NCI-H82 treated with DMSO at 0.1 percent for 48 hours (cell line): Measurements from ENCODE around the gene PLEKHG4B.
"Not testable (repeated sequence)": the region's sequence is repeated elsewhere in the genome, so short reads cannot be mapped to it uniquely, and the experiment has no call there.

Experiments used
- DNase-seq: peaks from one replicate; lab custom pipeline; 2025; ENCODE audit not compliant: unreplicated experiment; lab: John Stamatoyannopoulos, UW

The PLEKHG4B gene, protein sequence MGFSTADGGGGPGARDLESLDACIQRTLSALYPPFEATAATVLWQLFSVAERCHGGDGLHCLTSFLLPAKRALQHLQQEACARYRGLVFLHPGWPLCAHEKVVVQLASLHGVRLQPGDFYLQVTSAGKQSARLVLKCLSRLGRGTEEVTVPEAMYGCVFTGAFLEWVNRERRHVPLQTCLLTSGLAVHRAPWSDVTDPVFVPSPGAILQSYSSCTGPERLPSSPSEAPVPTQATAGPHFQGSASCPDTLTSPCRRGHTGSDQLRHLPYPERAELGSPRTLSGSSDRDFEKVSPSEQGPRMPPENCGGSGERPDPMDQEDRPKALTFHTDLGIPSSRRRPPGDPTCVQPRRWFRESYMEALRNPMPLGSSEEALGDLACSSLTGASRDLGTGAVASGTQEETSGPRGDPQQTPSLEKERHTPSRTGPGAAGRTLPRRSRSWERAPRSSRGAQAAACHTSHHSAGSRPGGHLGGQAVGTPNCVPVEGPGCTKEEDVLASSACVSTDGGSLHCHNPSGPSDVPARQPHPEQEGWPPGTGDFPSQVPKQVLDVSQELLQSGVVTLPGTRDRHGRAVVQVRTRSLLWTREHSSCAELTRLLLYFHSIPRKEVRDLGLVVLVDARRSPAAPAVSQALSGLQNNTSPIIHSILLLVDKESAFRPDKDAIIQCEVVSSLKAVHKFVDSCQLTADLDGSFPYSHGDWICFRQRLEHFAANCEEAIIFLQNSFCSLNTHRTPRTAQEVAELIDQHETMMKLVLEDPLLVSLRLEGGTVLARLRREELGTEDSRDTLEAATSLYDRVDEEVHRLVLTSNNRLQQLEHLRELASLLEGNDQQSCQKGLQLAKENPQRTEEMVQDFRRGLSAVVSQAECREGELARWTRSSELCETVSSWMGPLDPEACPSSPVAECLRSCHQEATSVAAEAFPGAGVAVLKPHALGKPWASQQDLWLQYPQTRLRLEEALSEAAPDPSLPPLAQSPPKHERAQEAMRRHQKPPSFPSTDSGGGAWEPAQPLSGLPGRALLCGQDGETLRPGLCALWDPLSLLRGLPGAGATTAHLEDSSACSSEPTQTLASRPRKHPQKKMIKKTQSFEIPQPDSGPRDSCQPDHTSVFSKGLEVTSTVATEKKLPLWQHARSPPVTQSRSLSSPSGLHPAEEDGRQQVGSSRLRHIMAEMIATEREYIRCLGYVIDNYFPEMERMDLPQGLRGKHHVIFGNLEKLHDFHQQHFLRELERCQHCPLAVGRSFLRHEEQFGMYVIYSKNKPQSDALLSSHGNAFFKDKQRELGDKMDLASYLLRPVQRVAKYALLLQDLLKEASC (N-terminal part only)

DNA sequence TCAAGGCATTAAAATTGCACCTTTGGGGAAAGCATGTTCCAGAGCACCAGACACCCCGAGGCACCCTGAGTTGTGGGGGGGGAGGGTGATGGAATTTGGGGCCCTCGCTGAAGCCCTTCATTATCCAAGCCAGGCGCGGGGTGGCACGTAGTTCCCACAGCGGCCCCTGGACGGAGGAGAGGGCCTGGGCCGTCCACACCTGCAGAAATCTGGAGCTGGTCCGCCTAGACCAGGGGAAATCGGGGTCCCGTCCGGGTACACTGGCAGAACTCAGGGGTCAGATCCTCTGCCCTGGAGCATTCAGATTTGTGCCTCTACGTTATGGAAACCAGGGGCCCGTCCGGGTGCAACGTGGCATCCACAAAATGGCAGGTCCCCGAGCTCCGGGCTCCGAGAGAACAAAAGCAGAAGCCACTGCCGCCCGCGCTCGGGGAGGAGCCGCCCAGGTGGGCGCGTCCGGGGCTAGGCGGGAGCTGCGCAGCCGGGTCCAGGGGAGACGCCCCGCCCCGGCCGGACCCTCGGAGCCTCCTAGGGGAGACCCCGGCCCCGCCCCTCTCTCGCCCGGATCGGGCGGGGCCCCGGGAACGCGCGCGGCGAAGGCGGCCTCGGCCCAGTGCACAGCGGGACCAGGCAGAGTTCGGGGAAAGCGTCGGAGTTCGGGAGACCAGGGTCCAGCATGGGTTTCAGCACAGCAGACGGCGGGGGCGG lies at the start of gene PLEKHG4B:
PLEKHG4B (plus strand) TSS at position 613 of the 708 bp plus-strand sequence; CDS start at position 677, 64 bp downstream.
- no peak for DNase-seq

DNA sequence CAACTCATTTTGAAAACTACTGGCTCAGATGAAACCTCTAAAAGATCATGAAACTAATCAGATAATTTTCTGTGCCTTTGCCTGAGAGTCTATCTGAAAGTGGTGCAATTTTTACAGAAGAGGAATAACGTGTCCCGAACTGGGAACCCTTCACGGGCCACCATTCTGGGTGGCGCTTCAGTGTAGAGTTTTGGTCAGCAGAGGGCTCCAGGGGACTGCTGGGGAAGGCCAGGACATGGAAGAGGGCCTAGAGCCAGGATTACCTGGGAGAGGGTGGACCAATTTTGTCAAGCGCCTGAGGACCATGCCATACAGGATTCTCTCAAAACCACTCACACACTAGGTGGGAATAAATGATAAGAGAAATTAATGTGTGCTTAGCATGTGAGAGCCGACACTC lies 49.7 kb upstream of the PLEKHG4B start:
- no peak for DNase-seq

DNA sequence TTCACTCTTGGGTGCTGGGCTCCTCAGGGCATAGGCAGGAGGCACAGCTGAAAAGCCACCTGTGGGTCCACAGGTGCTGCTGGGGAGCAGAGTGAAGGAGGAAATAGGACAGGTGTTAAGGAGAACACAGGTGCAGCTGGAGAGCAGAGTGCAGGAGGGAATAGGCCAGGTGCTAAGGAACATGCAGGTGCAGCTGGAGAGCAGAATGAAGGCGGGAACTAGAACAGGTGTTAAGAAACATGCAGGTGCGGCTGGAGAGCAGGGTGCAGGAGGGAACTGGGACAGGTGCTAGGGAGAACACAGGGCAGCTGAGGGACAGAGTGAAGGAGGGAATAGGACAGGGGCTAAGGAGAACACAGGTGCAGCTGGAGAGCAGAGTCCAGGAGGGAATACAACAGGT lies 43.8 kb upstream of the PLEKHG4B start:
- no peak for DNase-seq

DNA sequence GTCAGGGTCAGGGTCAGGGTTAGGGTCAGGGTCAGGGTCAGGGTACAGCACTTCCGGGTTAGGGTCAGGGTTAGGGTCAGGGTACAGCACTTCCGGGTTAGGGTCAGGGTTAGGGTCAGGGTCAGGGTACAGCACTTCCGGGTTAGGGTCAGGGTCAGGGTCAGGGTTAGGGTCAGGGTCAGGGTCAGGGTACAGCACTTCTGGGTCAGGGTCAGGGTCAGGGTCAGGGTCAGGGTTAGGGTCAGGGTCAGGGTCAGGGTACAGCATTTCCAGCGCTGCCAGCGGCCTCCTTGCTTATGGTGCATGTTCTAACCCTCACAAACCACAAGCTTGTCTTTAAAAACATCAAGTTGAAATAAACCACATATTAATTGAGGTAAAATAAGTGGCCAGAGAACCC lies 42.4 kb upstream of the PLEKHG4B start:
- DNase-seq, result not testable (repeated sequence)

DNA sequence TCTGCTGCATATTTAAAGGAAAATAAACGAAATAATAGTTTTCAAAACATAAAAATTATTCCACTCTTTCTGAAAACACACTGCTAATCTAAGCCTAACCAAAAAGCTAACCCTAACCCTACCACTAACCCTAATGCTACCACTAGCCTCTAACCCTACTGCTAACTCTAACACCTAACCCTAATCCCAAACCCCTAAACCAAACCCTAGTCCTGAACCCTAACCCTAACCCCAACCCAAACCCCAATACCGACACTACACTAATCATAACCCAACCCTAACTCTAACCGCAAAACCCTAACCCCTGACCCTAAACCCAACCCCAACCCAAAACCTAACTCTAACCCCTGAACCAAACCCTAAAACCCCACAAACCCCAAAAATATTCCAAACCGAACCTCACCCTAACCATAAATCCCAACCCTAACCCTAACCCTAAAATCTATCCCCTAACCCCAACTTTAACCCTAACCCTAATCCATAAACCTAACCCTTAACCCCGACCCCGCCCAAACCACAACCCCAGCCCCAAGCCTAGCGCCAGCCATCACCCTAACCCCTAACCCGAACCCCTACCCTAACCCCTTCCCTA lies 41.9 kb upstream of the PLEKHG4B start:
- no peak for DNase-seq

DNA sequence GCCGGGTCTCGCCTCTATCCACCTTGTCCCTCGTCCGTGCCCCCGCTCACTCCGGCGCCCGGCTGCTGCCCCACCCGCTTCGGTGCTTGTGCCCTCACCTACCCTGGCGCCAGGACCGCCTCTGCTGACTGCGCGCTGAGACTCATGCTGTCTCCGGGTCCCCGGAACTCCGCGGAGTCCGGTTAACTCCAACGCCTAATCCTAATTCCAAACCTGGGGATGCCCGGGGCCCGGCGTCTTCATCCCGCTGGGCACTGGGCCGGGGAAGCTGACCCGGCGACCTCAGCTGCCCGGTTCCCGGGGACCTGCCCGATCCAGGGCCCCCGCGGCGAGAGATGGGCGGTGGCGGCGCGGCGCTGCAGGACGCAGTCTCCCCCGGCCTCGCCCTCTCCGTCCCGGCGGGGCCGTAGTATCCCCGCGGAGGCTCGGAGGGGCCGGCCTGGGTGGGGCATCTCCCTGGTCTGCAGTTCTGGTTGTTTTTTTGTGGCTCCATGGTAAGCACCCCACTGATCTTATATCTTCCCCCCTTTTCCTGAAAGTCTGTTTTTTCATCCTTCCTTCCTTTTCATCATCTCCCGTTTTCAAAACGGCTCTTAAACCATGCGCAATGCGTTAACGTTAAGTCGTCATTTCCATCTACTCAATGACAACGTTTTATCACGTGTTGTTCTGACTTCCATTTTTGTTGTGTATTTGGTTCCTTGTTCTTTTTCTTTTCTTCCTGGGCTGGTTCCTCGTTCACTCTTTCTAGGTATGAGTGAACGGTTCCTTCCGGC lies 41.1 kb upstream of the PLEKHG4B start:
- DNase-seq, result no peak

DNA sequence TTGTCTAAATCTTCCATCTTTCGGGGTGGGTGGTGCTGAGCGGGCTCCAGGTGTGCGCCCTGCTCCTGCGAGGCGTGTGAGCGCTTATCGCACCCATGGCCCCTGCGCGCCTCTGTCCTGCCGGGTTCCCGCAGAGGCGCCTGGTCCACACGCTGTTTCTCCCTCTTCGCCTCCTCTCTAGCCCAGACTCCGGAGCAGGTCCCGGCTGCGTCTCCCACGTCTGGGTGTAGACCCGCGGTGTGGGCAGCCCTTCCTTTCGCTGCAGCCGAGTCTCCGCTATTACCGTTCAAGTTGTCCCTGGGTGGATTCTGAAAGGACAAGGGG lies 40.5 kb upstream of the PLEKHG4B start:
- DNase-seq, result no peak

DNA sequence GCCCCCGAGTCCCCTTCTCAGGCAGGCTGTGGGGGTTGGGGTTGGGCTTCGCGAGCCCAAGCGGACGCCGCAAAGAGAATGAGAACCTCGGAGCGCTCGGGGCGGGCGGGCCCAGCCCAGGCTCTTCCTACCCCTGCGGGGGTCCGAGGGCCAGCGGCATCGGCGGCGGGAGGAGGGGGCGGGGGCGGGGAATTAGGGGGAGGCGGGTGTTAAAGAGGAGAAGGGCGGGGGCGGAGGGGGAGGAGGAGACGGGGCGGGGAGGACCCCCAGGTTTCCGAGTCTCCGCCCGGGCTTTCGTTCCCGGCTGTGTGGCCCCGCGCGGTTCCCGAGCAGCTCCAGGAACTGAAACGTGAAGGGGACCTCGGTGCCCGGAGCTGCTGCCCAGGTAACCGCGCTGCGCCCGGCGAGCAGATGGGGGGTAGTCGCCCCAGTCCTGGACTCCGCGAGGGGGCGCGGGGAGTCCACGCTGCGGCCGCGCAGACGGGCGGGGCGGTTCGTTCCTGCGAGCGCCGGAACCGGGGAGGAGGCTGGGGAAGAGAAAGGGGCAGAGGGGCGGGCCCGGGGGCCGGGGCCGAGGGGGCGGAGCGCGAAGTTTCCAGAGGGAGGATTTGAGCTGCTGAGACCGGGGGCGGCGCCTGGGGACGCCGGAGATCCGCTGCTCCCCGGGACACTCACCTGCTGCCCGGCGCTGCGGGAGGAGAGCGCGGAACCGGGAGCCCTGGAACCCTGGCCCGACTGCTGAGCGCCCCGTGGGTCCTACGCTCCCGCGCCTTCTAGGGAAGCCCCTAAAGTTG lies 38.4 kb upstream of the PLEKHG4B start:
- DNase-seq, result no peak

DNA sequence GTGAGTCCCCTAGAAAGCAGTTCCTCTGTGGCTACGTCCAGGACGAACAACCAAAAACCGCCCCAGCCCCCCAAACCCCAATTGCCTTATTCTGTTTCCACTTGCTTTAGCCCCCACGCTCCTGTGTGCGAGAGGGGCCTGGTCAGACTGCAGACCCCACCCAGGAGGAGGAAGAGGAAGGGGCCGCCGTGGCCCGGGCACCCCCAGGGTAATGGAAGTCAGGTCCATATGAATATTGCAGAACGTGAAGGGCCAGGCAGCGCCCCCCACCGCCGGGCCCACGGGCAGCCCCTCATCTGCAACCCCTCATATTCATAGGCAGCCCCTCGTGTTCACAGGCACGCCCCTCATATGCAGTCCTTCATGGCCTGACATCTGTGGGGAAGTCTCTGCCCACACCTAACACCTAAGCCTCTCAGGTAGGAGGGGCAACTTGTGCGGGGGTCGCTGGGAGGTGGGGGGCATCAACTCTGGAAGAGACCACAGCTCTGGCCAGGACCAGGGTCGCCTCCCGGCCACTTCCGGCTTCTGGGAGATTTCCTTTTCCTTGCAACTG lies 37.7 kb upstream of the PLEKHG4B start:
- DNase-seq, result no peak

DNA sequence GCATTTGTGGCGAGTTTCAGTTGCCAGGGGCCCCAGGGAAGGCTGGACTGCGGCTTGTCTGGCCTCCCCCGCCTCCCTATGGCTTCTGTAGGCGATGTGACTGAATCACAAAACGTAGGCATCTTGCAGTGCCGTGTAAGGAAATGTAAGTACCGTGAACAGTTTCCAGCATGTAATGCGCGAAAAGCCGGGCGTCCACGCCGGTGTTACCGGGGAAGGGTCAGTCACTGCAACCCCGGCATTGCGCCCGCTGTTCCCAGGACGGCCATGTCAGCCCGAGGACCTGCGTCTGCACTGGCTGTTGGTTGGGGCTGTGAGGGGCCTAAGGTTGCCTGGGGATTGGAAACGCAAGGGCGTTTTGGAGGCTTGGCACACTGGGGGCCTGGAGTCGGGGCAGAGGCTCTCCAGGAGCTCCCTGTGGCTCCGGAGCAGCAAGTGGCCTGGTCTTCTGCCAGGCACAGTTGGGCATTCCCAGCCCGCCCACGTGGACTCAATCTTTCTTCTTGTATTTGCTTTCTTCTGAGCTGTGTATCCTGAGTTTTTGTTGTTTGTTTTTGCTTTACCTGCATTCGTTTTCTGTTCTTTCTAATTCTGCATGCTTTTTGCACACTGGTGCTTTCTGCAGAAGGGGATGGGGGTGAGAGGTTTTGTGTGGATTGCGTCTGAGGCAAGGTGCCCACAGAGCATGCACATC lies 36.9 kb upstream of the PLEKHG4B start:
- no peak for DNase-seq

DNA sequence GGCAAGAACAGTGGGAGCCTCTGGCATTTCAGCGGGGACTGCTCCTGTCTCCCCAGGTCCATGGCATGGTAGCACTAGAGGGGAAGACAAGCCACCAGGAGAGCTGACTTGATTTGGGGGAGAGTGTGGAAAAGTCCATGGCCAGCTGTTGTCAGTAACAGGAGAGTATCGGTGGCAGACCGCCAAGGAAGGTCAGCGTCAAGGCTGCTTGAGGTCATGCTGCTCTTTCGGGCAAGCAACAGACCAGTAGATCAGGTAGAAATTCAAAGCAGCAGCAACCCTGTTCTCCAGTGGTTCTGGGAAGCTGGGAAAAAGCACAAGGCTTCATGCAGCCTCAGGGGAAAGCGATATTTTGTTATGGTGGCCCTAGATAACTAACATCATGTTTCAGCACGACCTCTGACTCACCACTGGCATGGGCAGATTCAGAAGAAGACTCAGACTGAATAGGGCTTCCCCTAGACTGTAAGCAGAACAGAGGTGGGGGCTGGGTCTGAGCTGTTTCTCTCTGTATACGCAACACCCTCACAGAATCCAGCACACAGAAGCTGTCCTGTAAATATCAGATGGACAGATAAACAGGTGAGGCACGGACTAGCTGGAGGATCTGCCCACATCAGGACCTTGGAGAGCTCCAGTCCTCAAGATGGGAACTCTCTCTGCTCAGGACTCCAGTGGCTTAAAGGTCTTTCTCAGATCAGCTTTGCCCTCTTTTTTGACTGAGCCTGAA lies 35.2 kb upstream of the PLEKHG4B start:
- DNase-seq, result no peak

DNA sequence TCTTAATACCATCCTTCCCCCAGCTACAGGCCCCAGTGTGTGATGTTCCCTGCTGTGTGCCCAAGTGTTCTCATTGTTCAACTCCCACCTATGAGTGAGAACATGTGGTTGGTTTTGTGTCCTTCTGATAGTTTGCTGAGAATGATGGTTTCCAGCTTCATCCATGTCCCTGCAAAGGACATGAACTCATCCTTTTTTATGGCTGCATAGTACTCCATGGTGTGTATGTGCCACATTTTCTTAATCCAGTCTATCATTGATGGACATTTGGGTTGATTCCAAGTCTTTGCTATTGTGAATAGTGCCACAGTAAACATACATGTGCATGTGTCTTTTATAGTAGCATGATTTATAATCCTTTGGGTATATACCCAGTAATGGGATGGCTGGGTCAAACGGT lies 31.7 kb upstream of the PLEKHG4B start:
- DNase-seq, result not testable (repeated sequence)

DNA sequence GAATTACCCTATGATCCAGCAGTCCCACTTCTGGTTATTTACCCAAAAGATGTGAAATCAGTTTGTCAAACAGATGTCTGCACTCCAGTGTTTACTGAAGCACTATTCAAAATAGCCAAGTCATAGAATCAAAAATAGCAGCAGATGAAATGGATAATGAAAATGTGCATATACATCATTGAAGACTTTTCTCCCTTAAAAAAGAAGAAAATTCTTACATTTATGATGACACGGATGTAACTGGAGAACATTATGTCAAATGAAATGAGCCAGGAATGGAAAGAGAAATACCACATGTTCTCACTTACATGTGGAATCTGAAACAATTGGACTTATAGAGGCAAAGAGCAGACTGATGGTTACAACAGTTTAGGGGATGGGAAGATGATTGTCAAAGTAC lies 21.5 kb upstream of the PLEKHG4B start:
- DNase-seq, result no peak

DNA sequence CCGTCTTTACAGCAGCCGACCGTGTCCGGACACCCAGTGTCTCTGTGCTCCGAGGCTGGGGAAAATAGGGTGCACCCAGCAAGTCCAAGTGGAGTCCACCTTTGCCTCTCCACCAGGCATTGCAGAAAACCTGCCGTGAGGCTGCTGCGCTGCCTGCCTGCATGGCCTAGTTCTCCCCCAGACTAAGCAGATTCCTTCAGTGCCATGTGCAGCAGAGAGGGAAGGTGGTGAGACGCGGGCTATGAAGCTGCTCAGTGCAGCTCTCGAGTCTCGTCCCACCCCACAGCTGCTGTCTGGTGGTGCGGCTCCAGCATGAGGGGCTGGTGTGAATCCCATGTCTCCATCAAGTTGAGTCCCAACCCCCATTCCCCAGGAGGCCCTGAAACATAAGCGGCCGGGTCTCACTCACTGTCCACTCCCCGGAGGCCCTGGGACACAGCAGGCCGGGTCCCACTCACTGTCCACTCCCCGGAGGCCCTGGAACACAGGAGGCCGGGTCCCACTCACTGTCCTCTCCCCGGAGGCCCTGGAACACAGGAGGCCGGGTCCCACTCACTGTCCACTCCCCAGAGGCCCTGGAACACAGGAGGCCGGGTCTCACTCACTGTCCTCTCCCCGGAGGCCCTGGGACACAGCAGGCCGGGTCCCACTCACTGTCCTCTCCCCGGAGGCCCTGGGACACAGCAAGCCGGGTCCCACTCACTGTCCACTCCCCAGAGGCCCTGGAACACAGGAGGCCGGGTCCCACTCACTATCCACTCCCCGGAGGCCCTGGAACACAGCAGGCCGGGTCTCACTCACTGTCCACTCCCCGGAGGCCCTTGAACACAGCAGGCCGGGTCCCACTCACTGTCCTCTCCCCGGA lies 19.4 kb upstream of the PLEKHG4B start:
- DNase-seq, result not testable (repeated sequence)

DNA sequence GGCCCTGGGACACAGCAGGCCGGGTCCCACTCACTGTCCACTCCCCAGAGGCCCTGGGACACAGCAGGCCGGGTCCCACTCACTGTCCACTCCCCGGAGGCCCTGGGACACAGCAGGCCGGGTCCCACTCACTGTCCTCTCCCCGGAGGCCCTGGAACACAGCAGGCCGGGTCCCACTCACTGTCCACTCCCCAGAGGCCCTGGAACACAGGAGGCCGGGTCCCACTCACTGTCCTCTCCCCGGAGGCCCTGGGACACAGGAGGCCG lies 18.9 kb upstream of the PLEKHG4B start:
- DNase-seq, result not testable (repeated sequence)

DNA sequence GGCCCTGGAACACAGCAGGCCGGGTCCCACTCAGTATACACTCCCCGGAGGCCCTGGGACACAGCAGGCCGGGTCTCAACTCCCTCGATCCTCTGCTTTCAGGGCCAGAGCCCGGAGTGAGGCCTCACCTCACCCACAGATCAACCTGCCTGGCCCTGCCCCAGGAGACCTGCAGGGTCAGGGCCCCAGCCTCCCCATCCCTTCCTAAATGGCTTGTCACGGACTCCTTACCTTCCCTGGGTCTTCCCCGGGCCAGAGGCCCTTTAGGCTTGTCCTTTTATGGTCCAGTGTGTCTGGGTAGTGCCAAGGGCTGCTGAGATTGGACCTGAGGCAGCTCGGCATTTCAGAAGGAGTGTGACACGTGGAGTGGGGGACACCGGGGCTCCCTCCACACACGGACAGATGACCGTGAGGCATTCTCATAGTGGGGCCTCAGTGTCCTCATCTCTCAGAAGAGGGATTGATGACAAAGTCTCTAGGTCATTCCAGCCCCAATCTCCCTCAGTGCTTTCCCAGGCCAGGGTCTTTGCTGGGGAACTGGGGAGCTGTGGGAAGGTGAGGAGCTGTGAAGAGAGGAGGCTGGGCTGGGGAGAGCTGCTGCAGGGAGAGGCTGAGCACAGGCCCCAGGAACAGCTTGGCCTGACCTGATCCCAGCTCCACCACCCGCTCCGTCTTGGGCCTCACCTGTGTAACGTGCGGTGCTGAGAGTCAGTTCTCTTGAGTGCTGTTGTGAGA lies 18.0 kb upstream of the PLEKHG4B start:
- no peak for DNase-seq
